ENCODE measurements around the gene CTSD.

GRCh38 chr11:1782031-1782590 is 18.4 kb upstream of the CTSD start:
- TF ChIP-seq CTCF (IDR thresholded peaks at IDR 0.05; ENCODE audit: insufficient read depth, low read length, poor library complexity, severe bottlenecking) (no peak), EZH2phosphoT487 (conservative IDR thresholded peaks at IDR 0.05; ENCODE audit: low read length) (no peak)
